ENCODE data around the gene MAGI2. TPM values are rescaled to one million over a fixed set of nuclear protein-coding genes. Genes with fewer than 3 reads are reported as not detected.

Gene MAGI2
- total RNA-seq, 2 donors from 2014 or later, result 18.3 to 31.8 TPM

GRCh38 chr7:78172933-78173591 lies 1280.4 kb downstream of the MAGI2 start:
- Histone ChIP-seq H3K9me3 (no peaks in the 10 kb centered on the region), H3K4me3 (peak overlapping the region; percentile 40), H3K27ac (peak overlapping the region; percentile 63 to 78), H3K36me3 (no peaks in the 10 kb centered on the region), H3K4me1 (ENCODE audit: control insufficient read depth in 1 of 2, low read depth in 2 of 2) (peaks cover 16 to 71% of the 10 kb centered on the region in 2 donors), H3K27me3 (replicated peaks; ENCODE audit: insufficient read depth) (no peaks in the 10 kb centered on the region)
- ATAC-seq (ENCODE audit: insufficient number of reproducible peaks, low FRiP score, low read depth) (no peak), DNase-seq (ENCODE audit: low spot score) (no peak)
- no peak for TF ChIP-seq CTCF (IDR thresholded peaks at IDR 0.05)

GRCh38 chr7:78172267-78172757 lies 1281.2 kb downstream of the MAGI2 start:
- H3K4me1 ChIP-seq (ENCODE audit: control insufficient read depth in 1 of 2, low read depth in 2 of 2), result peaks cover 16 to 71% of the 10 kb centered on the region in 2 donors
- no peak for TF ChIP-seq CTCF (IDR thresholded peaks at IDR 0.05)
- H3K4me3 ChIP-seq, result peak overlapping the region; percentile 40
- H3K27me3 ChIP-seq (replicated peaks; ENCODE audit: insufficient read depth), result no peaks in the 10 kb centered on the region
- H3K27ac ChIP-seq, result peak overlapping the region; percentile 63 to 78
- H3K36me3 ChIP-seq, result no peaks in the 10 kb centered on the region
- DNase-seq (ENCODE audit: low spot score) (no peak), ATAC-seq (ENCODE audit: insufficient number of reproducible peaks, low FRiP score, low read depth) (no peak)
- no peaks in the 10 kb centered on the region for H3K9me3 ChIP-seq

- Histone ChIP-seq H3K9me3 (no peaks in the 10 kb centered on the region), H3K27me3 (replicated peaks; ENCODE audit: insufficient read depth) (no peaks in the 10 kb centered on the region), H3K27ac (peak overlapping the region; percentile 63 to 78), H3K4me1 (ENCODE audit: control insufficient read depth in 1 of 2, low read depth in 2 of 2) (peaks cover 15 to 69% of the 10 kb centered on the region in 2 donors), H3K4me3 (no peak overlapping the region), H3K36me3 (no peaks in the 10 kb centered on the region)
- no peak for TF ChIP-seq CTCF (IDR thresholded peaks at IDR 0.05)
- ATAC-seq (ENCODE audit: insufficient number of reproducible peaks, low FRiP score, low read depth) (no peak), DNase-seq (ENCODE audit: low spot score) (no peak)
These were observed 1282.1 kb downstream of the MAGI2 start for GRCh38 chr7:78171398-78171797.

DNA sequence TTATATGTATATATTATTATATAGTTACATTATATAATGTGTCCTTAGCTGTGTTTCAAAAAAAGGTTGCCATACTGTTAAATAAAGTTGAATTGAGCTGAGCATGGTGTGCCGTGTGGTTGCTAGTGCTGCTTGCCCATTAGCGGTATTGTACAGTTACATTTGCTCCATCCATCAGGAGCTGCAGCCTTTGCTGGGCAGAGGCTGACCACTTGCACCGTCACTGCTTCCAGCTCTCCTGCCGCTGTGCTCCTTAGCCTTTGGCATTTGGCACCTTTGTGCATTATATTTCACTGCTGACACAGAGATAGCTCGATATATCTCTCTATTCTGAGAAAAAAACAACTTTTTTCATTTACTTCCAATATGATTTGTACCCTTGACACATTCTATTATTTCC lies 1282.7 kb downstream of the MAGI2 start:
- Histone ChIP-seq H3K9me3 (no peaks in the 10 kb centered on the region), H3K27me3 (replicated peaks; ENCODE audit: insufficient read depth) (no peaks in the 10 kb centered on the region), H3K36me3 (no peaks in the 10 kb centered on the region), H3K27ac (no peak overlapping the region), H3K4me3 (no peak overlapping the region), H3K4me1 (ENCODE audit: control insufficient read depth in 1 of 2, low read depth in 2 of 2) (peaks cover 12 to 63% of the 10 kb centered on the region in 2 donors)
- ATAC-seq (ENCODE audit: insufficient number of reproducible peaks, low FRiP score, low read depth), result no peak
- no peak for DNase-seq (ENCODE audit: low spot score)
- no peak for TF ChIP-seq CTCF (IDR thresholded peaks at IDR 0.05)

- no peak for ATAC-seq (ENCODE audit: insufficient number of reproducible peaks, low FRiP score, low read depth)
These were observed 1283.5 kb downstream of the MAGI2 start for GRCh38 chr7:78169992-78170391.

More at GRCh38 chr7:78169992-78170391, 1283.5 kb downstream of the MAGI2 start:
- Histone ChIP-seq H3K4me3 (no peak overlapping the region), H3K27ac (no peak overlapping the region), H3K4me1 (ENCODE audit: control insufficient read depth in 1 of 2, low read depth in 2 of 2) (peaks cover 12 to 55% of the 10 kb centered on the region in 2 donors), H3K36me3 (no peaks in the 10 kb centered on the region), H3K27me3 (replicated peaks; ENCODE audit: insufficient read depth) (no peaks in the 10 kb centered on the region), H3K9me3 (no peaks in the 10 kb centered on the region)
- DNase-seq (ENCODE audit: low spot score), result no peak
- TF ChIP-seq CTCF (IDR thresholded peaks at IDR 0.05), result no peak
